Activated CD4-positive, CD25-positive, alpha-beta regulatory T cell treated with anti-CD3 and anti-CD28 coated beads, Interleukin-2, amount 50 U/mL, for 24 hours (primary cell): ENCODE data around the gene GABPB1.

Source experiments
- ATAC-seq, 2 donors: fragments of 150-1000 bp; cut with Tn5 transposase; one replicate each; pipeline ENCODE4 v1.10.0; 2021; ENCODE audit warnings: mild to moderate bottlenecking in 1 of 2, moderate library complexity in 1 of 2

GABPB1 gene

GRCh38 chr15:50275091-50275490, 79.9 kb downstream of the GABPB1 start:
- ATAC-seq: peak; percentile 38 to 49

GRCh38 chr15:50267577-50267976, 87.4 kb downstream of the GABPB1 start:
- ATAC-seq: no peak

DNA sequence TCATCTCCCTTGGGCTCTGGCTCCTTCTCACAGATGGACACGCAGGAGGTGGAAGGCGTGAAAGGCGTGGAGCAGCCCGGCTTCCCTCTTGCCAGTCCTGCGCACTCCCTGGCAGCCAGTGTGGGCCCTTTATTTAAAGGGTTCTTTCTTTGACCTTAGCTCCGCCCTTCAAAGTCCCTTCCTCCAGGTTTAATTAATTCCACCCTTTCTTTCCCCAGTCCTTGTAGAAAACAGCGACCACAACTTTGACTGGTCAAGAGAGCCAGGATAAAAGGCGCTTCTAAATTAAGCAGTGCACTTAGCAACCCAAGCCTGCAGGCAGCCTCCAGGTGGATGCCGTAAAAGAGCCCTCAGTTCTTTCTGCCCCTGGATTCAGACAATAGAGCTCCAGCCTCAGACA, 89.4 kb downstream of the GABPB1 start, which contains the start of gene HDC:
Gene HDC, minus strand, starts transcription at position 107 of the 400 bp plus-strand sequence. Its CDS starts 103 bp downstream, at position 4.
- ATAC-seq: no peak

GRCh38 chr15:50262533-50262932, 92.5 kb downstream of the GABPB1 start:
- peak; percentile 44 to 63 for ATAC-seq

- ATAC-seq: peak in 1 of 2 donors; percentile 18
These were observed 93.0 kb downstream of the GABPB1 start for GRCh38 chr15:50261981-50262380.

GRCh38 chr15:50260969-50261496, 94.0 kb downstream of the GABPB1 start:
- ATAC-seq: no peak

DNA sequence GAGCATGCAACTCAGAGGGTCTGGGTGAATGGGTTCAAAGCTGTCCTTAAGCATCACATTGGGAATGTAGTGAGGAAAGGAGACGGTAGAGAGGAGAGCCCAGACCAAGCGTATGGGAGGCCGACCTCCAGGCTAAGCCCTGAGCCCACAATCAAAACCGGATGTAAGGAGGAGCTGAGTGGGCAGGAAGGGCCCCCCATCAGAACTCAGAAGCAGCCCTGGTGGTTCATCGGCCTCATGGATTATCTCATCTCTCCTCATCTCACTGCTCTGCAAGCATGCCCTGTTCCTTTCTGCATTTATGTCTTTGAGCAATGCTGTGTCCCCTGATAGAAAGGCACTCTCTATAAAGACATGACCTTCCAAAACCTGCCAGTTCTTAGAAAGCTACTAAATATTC, 95.7 kb downstream of the GABPB1 start:
- ATAC-seq: no peak

DNA sequence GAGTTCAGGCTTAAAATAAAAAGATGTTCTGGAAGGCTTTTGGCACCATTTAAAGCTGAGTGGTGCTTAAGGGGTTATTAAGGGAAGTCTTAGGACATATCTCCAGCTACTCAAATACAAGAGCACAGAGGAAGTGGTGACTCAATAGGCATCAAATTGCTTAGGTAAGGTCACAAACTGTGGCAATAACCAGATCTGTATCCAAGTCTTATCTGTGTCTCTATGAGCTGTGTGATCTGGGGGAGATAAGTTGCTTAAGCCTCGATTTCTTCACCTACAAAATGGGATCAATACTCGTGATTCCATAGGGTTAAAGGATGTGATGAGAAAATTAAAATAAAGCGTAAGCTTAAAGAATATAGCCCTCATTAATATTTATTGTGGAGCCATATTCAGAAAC, 97.1 kb downstream of the GABPB1 start:
- no peak for ATAC-seq

DNA sequence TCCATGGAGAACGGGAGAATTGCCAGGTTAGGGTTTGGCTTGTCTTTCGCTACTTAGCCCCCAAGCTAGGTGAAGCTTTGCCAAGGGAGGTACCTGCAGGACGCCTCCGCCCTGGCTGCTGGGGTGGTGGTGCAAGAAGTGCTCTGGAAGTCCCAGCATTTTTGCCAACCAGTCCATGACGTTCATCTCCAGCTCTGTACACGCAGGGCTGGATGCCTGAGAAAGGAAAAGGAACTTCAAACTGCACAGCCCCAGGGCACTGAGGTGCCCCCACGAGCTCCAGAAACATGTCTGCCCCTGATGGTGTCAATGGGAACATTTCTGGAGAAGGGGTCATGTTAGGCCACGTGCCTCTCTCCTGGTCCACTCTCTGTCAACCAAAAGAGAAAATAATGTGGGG, 97.7 kb downstream of the GABPB1 start:
- no peak for ATAC-seq

DNA sequence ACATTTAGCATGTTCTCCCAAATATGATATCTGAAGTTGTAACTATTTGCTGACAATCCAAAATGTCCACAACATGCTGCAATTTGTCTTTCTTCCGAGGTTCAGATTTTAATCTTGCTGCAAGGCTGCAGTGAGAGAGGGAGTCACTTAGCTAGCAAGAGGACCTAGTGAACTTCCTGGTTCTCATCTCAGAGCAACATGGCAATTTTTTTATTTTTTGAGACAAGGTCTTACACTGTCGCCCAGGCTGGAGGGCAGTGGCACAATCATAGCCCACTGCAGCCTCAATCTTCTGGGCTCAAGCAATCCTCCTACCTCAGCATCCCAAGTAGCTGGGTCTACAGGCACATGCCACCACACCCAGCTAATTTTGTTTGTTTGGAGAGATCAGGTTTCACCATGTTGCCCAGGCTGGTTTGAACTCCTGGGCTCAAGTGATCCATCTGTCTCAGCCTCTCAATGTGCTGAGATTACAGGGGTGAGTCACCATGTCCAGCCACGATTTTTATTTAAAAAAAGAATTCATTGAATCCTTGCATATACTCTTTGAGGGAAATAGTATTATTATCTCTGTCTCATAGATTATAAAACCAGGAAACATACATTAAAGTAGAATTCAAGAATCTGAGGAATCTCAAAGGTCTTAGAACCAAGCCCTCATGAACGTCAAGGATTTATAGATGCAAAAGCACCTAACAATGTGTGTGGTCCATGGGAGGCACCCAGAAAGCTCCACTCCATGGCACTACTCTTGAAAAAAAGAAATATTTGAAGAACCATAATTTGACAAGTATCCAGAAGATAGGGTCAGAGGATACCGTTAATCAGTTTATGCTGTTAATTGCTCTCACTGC, 98.6 kb downstream of the GABPB1 start:
- no peak for ATAC-seq

GRCh38 chr15:50252556-50252955, 102.4 kb downstream of the GABPB1 start:
- no peak for ATAC-seq

- ATAC-seq: no peak
These were observed 103.3 kb downstream of the GABPB1 start for GRCh38 chr15:50251638-50252182.

- no peak for ATAC-seq
These were observed 104.1 kb downstream of the GABPB1 start for GRCh38 chr15:50250760-50251394.

DNA sequence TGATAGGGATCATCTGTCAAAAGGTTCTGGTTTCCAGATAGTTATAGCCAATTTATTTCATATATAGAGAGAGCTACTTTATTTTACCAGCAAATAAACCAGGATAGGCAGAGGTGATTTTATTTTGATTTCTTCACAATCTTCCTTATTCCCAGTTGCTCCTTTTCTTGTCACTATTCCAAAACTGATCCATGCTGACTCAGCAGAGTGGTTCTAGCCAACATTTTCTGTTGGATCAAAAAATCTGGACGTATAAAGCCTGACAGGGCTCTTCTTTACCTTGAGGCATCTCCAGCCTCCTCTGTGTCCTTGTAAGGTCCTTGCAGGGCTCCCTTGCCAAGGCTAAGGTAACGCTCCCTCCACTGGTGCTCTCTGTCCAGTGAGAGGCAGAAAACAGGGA, 105.3 kb downstream of the GABPB1 start:
- no peak for ATAC-seq

DNA sequence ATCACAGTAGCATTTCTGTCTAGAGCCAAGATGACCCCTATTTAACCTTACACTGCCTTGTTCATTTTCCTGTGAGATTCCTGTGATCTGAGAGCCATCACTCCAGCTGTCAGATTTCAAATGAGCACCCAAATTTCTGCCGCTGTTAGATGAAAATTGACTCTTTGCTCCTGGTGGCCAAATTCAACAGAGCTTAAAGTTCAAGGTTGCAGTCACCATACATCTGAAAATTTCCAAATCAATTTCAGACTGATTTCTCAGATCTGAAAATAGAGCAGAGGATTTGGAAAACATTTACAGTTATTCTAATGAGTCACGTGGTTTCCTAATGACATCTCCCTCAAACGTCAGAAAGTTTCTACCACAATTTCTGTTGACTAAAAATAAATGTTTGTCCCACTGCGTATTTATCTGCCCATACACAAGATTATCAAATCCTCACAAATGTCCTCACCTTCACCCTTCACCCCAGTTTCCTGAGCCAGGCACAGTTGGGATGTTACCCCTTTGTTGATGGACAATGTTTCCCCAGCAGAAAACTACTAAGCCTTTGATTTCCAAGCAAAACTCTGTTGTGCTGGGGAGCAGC, 105.9 kb downstream of the GABPB1 start:
- ATAC-seq: no peak

GRCh38 chr15:50247819-50248655, 107.0 kb downstream of the GABPB1 start:
- peak; percentile 92 to 95 for ATAC-seq

- ATAC-seq: no peak
These were observed 108.4 kb downstream of the GABPB1 start for GRCh38 chr15:50246631-50247030.

DNA sequence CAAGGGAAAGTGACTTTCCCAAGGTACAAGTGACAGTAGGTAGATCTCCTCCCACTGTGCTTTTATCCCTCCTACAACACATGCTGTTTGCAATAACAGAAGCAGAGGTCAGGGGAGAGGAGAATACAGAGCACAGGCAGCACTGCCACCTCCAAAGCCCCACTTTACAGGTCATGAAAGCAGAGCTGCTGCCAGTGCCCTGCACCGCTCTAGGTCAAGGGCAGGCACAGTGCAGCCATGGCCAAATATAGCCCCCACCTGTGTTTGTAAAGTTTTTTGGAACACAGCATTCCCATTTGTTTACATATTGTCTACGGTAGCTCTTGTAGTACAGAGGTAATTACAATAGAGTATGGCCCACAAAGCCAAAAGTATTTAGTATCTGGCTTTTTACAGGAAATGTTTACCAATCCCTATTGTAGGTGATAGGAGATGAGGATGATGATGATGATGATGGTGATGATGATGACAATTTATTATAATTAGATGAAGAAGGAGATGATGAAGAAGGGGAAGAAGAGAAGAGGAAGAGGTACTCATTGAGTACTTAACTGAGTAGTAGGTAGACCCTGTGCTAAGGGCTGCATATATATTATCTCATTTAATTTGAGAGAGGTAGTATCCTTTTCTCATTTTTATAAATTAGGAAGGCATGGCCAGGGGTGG, 109.9 kb downstream of the GABPB1 start:
- ATAC-seq: no peak

- ATAC-seq: no peak
These were observed 110.8 kb downstream of the GABPB1 start for GRCh38 chr15:50244153-50244552.

- ATAC-seq: peak; percentile 28 to 48
These were observed 113.1 kb downstream of the GABPB1 start for GRCh38 chr15:50241684-50242450.

DNA sequence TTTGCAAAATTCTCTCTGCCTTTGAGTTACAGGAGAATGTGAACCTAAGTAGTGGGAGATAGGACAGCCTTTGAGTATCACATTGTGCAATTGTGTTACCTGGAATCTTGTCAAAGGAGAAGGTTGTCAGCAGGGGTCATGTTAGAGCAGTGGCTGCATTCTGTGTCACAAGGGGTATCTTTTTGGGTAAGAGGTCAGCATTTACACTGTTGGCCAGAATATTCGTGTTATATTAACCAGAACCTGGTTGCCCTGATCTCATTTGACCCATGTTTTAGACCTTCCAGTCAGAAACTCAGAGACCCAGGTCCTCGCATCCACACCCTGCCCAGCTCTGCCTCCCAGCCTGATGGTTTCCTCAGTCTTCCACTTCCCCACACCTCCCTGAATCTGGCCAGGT, 116.7 kb downstream of the GABPB1 start:
- ATAC-seq: no peak
